Activated naive CD8-positive, alpha-beta T cell treated with anti-CD3 and anti-CD28 coated beads, Interleukin-2, amount 10 ng/mL, durations not matched to agents 7 days and 5 days (primary cell): ENCODE data around the gene ARHGEF19. TPM values are rescaled to one million over a fixed set of nuclear protein-coding genes. Genes with fewer than 3 reads are reported as not detected.

Source experiments
- ATAC-seq: fragments of 150-1000 bp; cut with Tn5 transposase; one replicate; pipeline ENCODE4 v1.10.0; 2021; ENCODE audit warnings: low read depth, moderate library complexity
- POLR2A ChIA-PET: fragments of 350-600 bp; sonication (Branson Sonifier 250); formaldehyde crosslinking; loops from one replicate; lab custom pipeline; 2021; ENCODE audit warnings: antibody characterized with exemption; lab: Charles Lee
- DNase-seq: peaks from one replicate; pipeline ENCODE4 v3.0.0; 2021
- H3K27ac Mint-ChIP-seq: one replicate; pipeline ENCODE4 v1.8.0; 2022; ENCODE audit warnings: mild to moderate bottlenecking, mixed read lengths
- H3K27me3 Mint-ChIP-seq: one replicate; pipeline ENCODE4 v1.8.0; 2022; ENCODE audit warnings: mild to moderate bottlenecking, moderate library complexity, mixed read lengths
- H3K36me3 Mint-ChIP-seq: one replicate; pipeline ENCODE4 v1.8.0; 2021; ENCODE audit warnings: mild to moderate bottlenecking, mixed read lengths
- H3K4me1 Mint-ChIP-seq: one replicate; pipeline ENCODE4 v1.8.0; 2021; ENCODE audit warnings: mixed read lengths
- H3K4me3 Mint-ChIP-seq: one replicate; pipeline ENCODE4 v1.8.0; 2022; ENCODE audit warnings: mild to moderate bottlenecking, moderate library complexity, mixed read lengths
- H3K9me3 Mint-ChIP-seq: one replicate; pipeline ENCODE4 v1.8.0; 2021; ENCODE audit warnings: mixed read lengths
- total RNA-seq, 2 experiments: library from RNA; stranded (reverse); gene quantifications; one replicate each; pipeline ENCODE4 v1.2.3, GENCODE V29; 2021

ARHGEF19 gene
- total RNA-seq, 2 experiments from 2014 or later = 7.5 to 10.2 TPM

DNA sequence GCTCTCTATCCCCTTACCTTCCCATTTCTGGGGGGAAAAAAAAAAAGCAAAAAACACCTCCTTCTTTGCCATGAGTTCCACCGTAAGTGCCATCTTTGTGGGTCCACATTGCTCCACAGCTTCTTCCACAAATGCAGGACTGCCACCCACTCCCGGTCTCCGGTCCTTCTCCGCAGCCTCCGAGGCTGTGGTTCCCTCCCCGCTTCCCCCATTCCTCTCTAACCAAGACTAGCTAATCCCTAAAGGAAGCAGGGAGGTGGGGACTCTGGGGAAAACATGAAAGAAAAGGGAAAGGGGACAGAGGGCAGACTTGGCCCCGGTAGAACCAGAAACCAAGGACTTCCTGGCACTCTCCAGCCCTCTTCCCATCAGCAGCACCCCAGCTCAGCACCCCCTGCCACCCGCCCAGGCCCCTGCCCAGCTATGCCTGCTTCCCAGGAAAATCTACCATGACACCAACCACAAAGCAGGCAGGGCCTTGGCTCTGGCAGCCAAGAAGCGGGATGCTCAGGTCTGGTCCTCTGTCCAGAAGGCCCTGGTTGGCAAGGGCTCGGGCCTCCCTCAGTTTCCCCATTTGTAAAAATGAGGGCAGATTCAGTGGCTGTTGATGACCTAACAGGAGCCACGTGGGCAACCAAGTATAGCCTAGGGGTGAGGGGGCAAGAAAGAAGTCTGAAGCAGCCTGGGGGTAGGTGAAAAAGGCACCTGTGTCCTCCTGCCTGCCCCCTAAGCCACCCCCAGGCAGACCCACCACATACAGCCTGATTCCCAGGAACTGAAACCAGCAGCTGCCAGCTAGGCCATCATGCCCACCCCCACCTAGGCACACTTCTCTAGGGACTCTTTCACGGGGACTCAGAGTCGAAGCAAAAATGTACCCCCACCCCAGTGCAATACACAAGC, 59.1 kb downstream of the ARHGEF19 start:
- H3K9me3 Mint-ChIP-seq = no peaks in the 10 kb centered on the region
- no peak for DNase-seq
- no peak overlapping the region for H3K4me3 Mint-ChIP-seq
- no peak for ATAC-seq
- peaks cover 20% of the 10 kb centered on the region for H3K4me1 Mint-ChIP-seq
- H3K27me3 Mint-ChIP-seq = peaks cover 53% of the 10 kb centered on the region
- POLR2A ChIA-PET = interaction anchor here (1.3 kb wide), 1 partner anchor 9 kb away, joined by 4 read pairs; no protein-coding TSS in a partner anchor
- no peak overlapping the region for H3K27ac Mint-ChIP-seq
- no peaks in the 10 kb centered on the region for H3K36me3 Mint-ChIP-seq

DNA sequence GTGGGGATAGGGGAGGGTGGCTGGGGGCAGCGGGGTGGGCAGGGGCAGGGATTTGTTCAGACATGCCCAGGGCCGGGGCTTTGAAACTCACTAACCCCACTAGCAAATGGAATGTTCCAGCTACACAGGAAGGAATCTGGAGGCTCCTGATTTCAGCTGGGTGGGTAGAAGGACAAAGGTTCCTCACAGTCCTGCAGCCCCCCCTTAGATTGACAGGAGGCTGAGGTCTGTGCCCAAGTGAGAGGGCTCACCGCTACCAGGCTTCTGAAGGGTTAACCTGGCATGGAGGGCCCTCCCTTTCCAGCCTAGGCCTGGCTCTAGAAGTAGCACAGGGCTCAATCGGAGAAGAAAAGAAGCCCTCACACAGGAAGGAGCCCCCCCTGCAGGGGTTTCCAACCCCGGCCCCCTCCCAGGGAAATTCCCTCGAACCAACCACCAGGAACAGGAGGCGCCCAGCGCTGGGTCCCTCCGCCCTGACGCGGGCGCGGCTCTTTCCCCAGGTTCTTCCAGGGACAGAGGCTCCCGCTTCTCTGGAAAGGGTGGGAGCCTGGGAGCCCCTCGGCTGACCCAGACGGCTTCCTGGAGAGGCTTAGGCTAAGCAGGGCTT, 59.9 kb downstream of the ARHGEF19 start:
- Mint-ChIP-seq H3K4me1 (peaks cover 13% of the 10 kb centered on the region), H3K9me3 (no peaks in the 10 kb centered on the region), H3K36me3 (no peaks in the 10 kb centered on the region), H3K27ac (no peak overlapping the region), H3K4me3 (no peak overlapping the region), H3K27me3 (peaks cover 50% of the 10 kb centered on the region)
- DNase-seq (no peak), ATAC-seq (no peak)
- POLR2A ChIA-PET = no interaction called here

DNA sequence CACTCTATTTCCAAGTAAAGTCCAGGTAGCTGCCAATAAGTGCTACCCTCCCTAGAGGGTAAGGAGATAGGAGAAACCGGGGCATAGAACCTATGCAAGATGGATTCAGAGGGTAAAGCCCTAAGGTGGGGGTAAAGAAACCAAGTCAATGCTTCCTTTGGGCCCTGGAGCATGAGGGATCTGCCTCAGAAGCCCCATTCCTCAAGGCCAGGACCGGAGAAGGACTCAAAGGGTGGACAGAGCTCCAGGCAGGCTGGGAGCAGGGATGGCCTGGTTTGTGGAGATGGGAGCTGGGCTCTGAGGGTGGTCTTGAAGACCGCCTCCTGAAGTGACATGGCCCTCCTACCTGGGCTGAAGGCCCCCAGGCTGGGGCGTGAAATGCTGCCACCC, 60.5 kb downstream of the ARHGEF19 start:
- Mint-ChIP-seq H3K9me3 (no peaks in the 10 kb centered on the region), H3K4me1 (peaks cover 8% of the 10 kb centered on the region), H3K4me3 (no peak overlapping the region), H3K27me3 (peaks cover 46% of the 10 kb centered on the region), H3K27ac (no peak overlapping the region), H3K36me3 (no peaks in the 10 kb centered on the region)
- POLR2A ChIA-PET = no interaction called here
- ATAC-seq = no peak
- DNase-seq = no peak

DNA sequence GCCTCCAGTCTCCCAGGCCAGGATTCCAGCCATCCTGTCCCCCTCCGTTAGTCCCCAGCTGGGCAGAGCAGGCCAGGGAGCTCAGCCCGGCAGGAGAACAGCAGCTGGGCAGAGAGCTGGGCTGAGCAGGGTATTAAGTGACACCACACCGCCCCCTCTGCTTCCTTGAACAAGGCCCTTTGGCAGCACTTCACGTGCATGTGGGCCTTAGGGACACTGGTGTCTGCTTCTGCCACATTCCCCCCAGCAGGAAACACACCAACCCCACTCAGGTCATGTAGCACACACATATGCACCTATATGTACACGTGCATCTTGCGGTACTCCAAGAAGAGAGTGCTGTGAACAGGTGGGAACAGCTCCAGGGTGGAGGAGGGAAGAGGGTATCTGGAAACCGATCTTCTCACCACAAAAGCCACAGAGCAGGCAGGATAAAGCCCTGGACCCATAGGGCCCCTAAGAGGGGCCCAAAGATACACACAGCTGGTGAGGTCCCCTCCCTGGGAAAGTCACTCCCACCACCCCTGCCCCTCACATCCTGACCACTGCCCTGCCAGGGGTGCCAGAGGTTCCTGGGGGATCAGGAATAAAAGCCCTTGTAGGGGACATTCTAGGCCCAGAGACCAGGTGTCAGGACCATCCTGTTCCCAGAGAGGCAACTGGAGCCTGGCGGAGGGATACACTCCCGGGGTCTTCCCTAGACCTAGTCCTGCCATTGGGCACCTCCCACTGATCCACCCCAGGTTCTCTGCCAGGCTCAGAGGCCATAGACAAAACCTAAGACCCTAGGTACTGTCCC, 61.1 kb downstream of the ARHGEF19 start:
- Mint-ChIP-seq H3K27me3 (peaks cover 44% of the 10 kb centered on the region), H3K36me3 (no peaks in the 10 kb centered on the region), H3K27ac (no peak overlapping the region), H3K4me3 (no peak overlapping the region), H3K9me3 (no peaks in the 10 kb centered on the region), H3K4me1 (peaks cover 7% of the 10 kb centered on the region)
- POLR2A ChIA-PET = no interaction called here
- ATAC-seq (no peak), DNase-seq (no peak)

DNA sequence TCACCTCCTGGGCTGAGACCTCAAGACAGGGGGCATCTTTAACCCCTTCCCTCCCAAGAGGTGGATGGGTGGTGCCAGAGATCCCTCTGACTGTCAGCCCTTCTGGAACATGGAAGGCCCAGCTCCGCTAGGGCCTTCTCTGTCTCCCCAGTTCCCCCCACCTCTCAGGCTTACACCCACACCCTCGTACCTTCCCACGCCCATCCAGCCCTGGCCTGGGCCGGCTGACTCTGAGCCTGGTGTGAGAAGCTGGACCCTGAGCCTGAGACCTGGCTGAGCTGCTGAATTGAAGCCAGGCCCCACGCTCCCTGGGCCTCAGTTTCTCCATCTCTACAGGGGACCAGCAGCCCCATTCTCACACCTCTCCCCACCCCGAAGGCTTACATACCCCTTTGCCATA, 61.9 kb downstream of the ARHGEF19 start:
- no peak overlapping the region for H3K27ac Mint-ChIP-seq
- POLR2A ChIA-PET = no interaction called here
- H3K9me3 Mint-ChIP-seq = no peaks in the 10 kb centered on the region
- no peaks in the 10 kb centered on the region for H3K36me3 Mint-ChIP-seq
- peaks cover 37% of the 10 kb centered on the region for H3K27me3 Mint-ChIP-seq
- ATAC-seq (no peak), DNase-seq (no peak)
- H3K4me3 Mint-ChIP-seq = no peak overlapping the region
- peaks cover 7% of the 10 kb centered on the region for H3K4me1 Mint-ChIP-seq

DNA sequence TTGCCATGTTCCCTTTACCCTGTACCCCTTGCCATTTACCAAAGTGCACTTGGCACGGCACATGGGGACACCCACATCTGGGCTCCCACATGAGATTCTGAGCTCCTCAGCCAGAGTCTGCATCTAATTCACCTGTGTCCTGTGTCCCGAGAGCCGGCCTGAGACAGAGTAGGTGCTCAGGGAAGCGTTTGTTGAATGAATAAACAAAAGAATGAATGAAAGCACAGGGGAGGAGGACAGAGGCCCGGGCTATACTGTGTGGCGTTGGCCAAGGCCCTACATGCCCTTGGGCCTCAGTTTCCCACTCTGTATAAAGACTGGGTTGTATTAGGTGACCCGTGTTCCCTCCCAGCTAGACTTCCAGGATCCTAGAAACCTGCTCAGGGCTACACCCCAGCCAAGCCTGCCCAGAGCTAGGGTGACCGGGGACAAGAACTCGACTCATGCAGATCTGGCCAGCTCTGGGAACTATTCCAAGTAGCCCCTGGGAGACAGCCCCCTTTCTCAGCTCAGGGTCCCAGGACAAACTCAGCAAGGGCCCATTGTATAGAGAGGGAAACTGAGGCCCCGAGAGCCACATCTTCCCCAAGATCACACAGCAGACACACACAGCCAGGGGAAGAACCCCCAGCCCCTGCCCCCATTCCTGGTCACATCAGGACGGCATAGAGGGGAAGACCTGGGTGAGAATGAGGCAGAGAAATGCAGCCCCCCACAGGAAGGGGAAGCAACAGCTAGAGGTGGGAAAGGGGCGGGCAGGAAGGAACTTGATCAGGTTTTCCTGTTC, 62.6 kb downstream of the ARHGEF19 start:
- Mint-ChIP-seq H3K36me3 (no peaks in the 10 kb centered on the region), H3K9me3 (no peaks in the 10 kb centered on the region), H3K27me3 (peaks cover 33% of the 10 kb centered on the region), H3K27ac (no peak overlapping the region), H3K4me3 (no peak overlapping the region), H3K4me1 (peaks cover 6% of the 10 kb centered on the region)
- ATAC-seq (no peak), DNase-seq (no peak)
- POLR2A ChIA-PET = no interaction called here

DNA sequence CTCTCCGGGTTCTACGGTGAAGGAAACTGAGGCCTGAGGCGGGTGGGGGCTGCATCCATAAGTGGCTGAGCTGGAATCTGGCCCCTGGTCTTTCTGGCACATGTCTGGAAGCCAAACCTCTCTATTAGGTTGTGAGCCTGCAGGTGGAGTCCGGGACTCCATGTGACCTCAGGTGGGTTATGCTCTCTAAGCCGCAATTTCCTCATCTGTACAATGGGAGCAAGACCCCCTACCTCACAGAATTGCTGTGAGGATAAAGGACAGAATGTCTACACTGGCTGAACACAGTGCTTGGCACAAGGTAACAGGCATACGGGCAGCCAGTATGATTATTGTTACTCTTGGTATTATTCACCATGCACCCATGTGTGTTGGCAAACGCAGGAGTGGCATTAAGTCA, 63.3 kb downstream of the ARHGEF19 start:
- no peaks in the 10 kb centered on the region for H3K9me3 Mint-ChIP-seq
- peaks cover 3% of the 10 kb centered on the region for H3K4me1 Mint-ChIP-seq
- H3K27me3 Mint-ChIP-seq = peaks cover 25% of the 10 kb centered on the region
- H3K36me3 Mint-ChIP-seq = no peaks in the 10 kb centered on the region
- no peak for ATAC-seq
- POLR2A ChIA-PET = no interaction called here
- H3K4me3 Mint-ChIP-seq = no peak overlapping the region
- H3K27ac Mint-ChIP-seq = no peak overlapping the region
- DNase-seq = no peak

DNA sequence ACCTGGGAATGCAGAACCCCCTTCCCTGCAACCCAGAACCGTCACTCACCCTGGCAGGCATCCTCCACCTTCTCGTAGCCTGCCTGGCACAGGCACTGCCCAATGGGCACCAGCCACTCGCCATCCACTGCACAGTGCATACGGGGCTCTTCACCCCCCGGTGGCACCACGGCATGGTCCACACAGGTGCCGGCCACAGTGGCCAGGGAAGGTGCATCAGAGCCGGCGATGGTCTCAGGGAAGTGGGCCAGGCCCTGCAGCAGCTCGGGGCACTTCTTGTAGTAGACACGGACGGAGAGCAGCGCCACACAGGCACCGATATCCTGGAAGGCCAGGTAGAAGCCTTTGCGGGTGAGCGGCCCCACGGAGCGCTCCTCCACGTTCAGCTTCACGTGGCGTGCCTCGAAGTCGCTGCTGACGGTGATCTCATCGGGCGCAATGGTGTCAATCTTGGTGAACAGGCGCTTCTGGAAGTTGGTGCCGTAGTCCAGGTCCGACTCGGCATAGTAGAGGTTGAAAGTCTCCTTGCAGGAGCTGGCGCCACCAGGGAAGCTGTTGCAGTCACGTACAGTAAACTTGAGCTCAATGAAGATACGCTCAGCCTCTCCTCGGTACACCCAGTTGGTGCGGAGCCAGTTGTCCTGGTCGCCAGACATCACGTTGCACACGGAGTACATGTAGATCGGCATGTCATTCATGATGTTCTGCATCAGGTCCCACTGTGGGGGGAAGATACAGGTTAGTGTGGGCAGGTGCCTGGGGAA, 63.9 kb downstream of the ARHGEF19 start:
- DNase-seq = no peak
- Mint-ChIP-seq H3K27me3 (peaks cover 19% of the 10 kb centered on the region), H3K9me3 (no peaks in the 10 kb centered on the region), H3K4me1 (peaks cover 3% of the 10 kb centered on the region), H3K4me3 (no peak overlapping the region), H3K27ac (no peak overlapping the region), H3K36me3 (no peaks in the 10 kb centered on the region)
- POLR2A ChIA-PET = interaction anchor here (0.6 kb wide), 1 partner anchor 114 kb away, joined by 3 read pairs; no protein-coding TSS in a partner anchor
- no peak for ATAC-seq

Other genes with a start within 250 kb of the ARHGEF19 start
- 10 to 100 TPM; 46.4 to 47.6 TPM for gene ZBTB17, start 236.6 kb downstream of the ARHGEF19 start, total RNA-seq
- gene SRARP, start 208.4 kb downstream of the ARHGEF19 start, total RNA-seq = not detected
- gene HSPB7, start 194.6 kb downstream of the ARHGEF19 start, total RNA-seq = not detected
- not detected for gene CLCNKA, start 190.6 kb downstream of the ARHGEF19 start, total RNA-seq
- gene CLCNKB, start 168.9 kb downstream of the ARHGEF19 start, total RNA-seq = not detected
- gene FAM131C, start 139.0 kb downstream of the ARHGEF19 start, total RNA-seq = 1 to 10 TPM; 3.3 to 4.1 TPM
- not detected for gene EPHA2, start 56.6 kb downstream of the ARHGEF19 start, total RNA-seq
- 1 to 10 TPM; 6.8 to 7.3 TPM for gene CPLANE2, start 24.5 kb upstream of the ARHGEF19 start, total RNA-seq
- 10 to 100 TPM; 22.3 to 25.1 TPM for gene FBXO42, start 139.8 kb upstream of the ARHGEF19 start, total RNA-seq
- 100 to 1,000 TPM; 126 to 147 TPM for gene SZRD1, start 154.6 kb upstream of the ARHGEF19 start, total RNA-seq
- gene SPATA21, start 224.8 kb upstream of the ARHGEF19 start, total RNA-seq = not detected
- gene NECAP2, start 228.1 kb upstream of the ARHGEF19 start, total RNA-seq = 100 to 1,000 TPM; 110 to 111 TPM